Measurements from ENCODE around the gene RRP1.

GRCh38 chr21:43832648-43833047 is 43.3 kb downstream of the RRP1 start:
- TF ChIP-seq SUZ12 (IDR thresholded peaks at IDR 0.05; ENCODE audit: extremely low read depth, insufficient read depth, insufficient read length) (no peak), YY1 (IDR thresholded peaks at IDR 0.05; ENCODE audit: insufficient read depth, insufficient read length) (no peak)
